Stimulated activated CD4-positive, alpha-beta T cell treated with anti-CD3 and anti-CD28 coated beads, Interleukin-4, amount 100 ng/mL, for 1 hour (primary cell): ENCODE results near the gene MBOAT1.
"Not testable (repeated sequence)": the region's sequence is repeated elsewhere in the genome, so short reads cannot be mapped to it uniquely, and the experiment has no call there.

Source experiments
- DNase-seq: peaks from one replicate; pipeline ENCODE4 v3.0.0-alpha.2; 2020

The MBOAT1 gene

GRCh38 chr6:20168690-20169089, 43.6 kb downstream of the MBOAT1 start:
- DNase-seq = no peak

GRCh38 chr6:20167601-20168000, 44.7 kb downstream of the MBOAT1 start:
- DNase-seq = no peak

GRCh38 chr6:20166210-20166609, 46.1 kb downstream of the MBOAT1 start:
- no peak for DNase-seq

- no peak for DNase-seq
Measured at GRCh38 chr6:20162515-20162914, 49.8 kb downstream of the MBOAT1 start.

GRCh38 chr6:20160541-20161283, 51.6 kb downstream of the MBOAT1 start:
- DNase-seq = no peak

GRCh38 chr6:20159781-20160540, 52.3 kb downstream of the MBOAT1 start:
- DNase-seq = no peak

- no peak for DNase-seq
Measured at GRCh38 chr6:20159098-20159497, 53.2 kb downstream of the MBOAT1 start.

GRCh38 chr6:20158676-20159075, 53.6 kb downstream of the MBOAT1 start:
- DNase-seq = no peak

- DNase-seq = no peak
Measured at GRCh38 chr6:20156824-20157223, 55.4 kb downstream of the MBOAT1 start.

GRCh38 chr6:20154753-20155152, 57.5 kb downstream of the MBOAT1 start:
- DNase-seq = no peak

GRCh38 chr6:20153194-20153593, 59.1 kb downstream of the MBOAT1 start:
- DNase-seq = no peak

- no peak for DNase-seq
Measured at GRCh38 chr6:20148433-20148832, 63.8 kb downstream of the MBOAT1 start.

- DNase-seq = no peak
Measured at GRCh38 chr6:20147469-20147868, 64.8 kb downstream of the MBOAT1 start.

GRCh38 chr6:20146831-20147230, 65.4 kb downstream of the MBOAT1 start:
- not testable (repeated sequence) for DNase-seq

GRCh38 chr6:20146291-20146690, 66.0 kb downstream of the MBOAT1 start:
- DNase-seq = no peak

- DNase-seq = no peak
Measured at GRCh38 chr6:20142866-20143265, 69.4 kb downstream of the MBOAT1 start.

- no peak for DNase-seq
Measured at GRCh38 chr6:20141931-20142330, 70.3 kb downstream of the MBOAT1 start.

- DNase-seq = not testable (repeated sequence)
Measured at GRCh38 chr6:20139127-20139963, 72.9 kb downstream of the MBOAT1 start.

GRCh38 chr6:20137837-20138236, 74.4 kb downstream of the MBOAT1 start:
- DNase-seq = no peak

GRCh38 chr6:20137240-20137639, 75.0 kb downstream of the MBOAT1 start:
- no peak for DNase-seq

- DNase-seq = no peak
Measured at GRCh38 chr6:20135677-20136268, 76.5 kb downstream of the MBOAT1 start.

GRCh38 chr6:20134613-20135012, 77.7 kb downstream of the MBOAT1 start:
- no peak for DNase-seq
